K562 (cell line): ENCODE results near the gene MDM1. TPM values are rescaled to one million over a fixed set of nuclear protein-coding genes. Genes with fewer than 3 reads are reported as not detected.

ENCODE experiments used
- CEBPB ChIP-seq: fragments of 450-650 bp; IDR thresholded peaks from 2 replicates; pipeline ENCODE4 v1.6.1; 2016; ENCODE audit warnings: missing genetic modification characterization, missing compliant biosample characterization
- ETV5 ChIP-seq: sonication (generic); formaldehyde crosslinking; IDR thresholded peaks from 2 replicates; pipeline ENCODE4 v1.4.0; 2020; ENCODE audit warnings: low read depth, mild to moderate bottlenecking, missing genetic modification reagents
- GATAD2A ChIP-seq: fragments of 450-650 bp; IDR thresholded peaks from 2 replicates; pipeline ENCODE4 v1.6.1; 2017
- ILF3 ChIP-seq: fragments of 450-650 bp; IDR thresholded peaks from 2 replicates; pipeline ENCODE4 v1.6.1; 2018; ENCODE audit warnings: antibody characterized with exemption, mild to moderate bottlenecking, moderate library complexity, borderline replicate concordance
- KAT8 ChIP-seq: fragments of 450-650 bp; IDR thresholded peaks from 2 replicates; pipeline ENCODE4 v1.6.1; 2016; ENCODE audit warnings: low read depth, mild to moderate bottlenecking
- KLF13 ChIP-seq: fragments of 450-650 bp; IDR thresholded peaks from 2 replicates; pipeline ENCODE4 v1.6.1; 2016; ENCODE audit warnings: missing genetic modification characterization, low read depth, mild to moderate bottlenecking, missing compliant biosample characterization, moderate library complexity, borderline replicate concordance
- NR1H2 ChIP-seq: sonication (generic); formaldehyde crosslinking; IDR thresholded peaks from 2 replicates; pipeline ENCODE4 v1.4.0; 2020; ENCODE audit warnings: mild to moderate bottlenecking, missing genetic modification reagents
- NR3C1 ChIP-seq: sonication (generic); formaldehyde crosslinking; IDR thresholded peaks from 2 replicates; pipeline ENCODE4 v1.8.1; 2022; ENCODE audit warnings: missing genetic modification reagents
- NUFIP1 ChIP-seq: fragments of 450-650 bp; IDR thresholded peaks from 2 replicates; pipeline ENCODE4 v1.6.1; 2018; ENCODE audit not compliant: partially characterized antibody
- POU5F1 ChIP-seq: fragments of 150-350 bp; IDR thresholded peaks from 2 replicates; pipeline ENCODE4 v1.6.1; 2014; ENCODE audit warnings: borderline replicate concordance, low read length, low read depth, mild to moderate bottlenecking; ENCODE audit not compliant: partially characterized antibody
- RBFOX2 ChIP-seq: fragments of 200-400 bp; formaldehyde crosslinking; IDR thresholded peaks from 2 replicates; pipeline ENCODE4 v1.6.1; 2017; ENCODE audit warnings: low read depth, mild to moderate bottlenecking, low read length, moderate library complexity
- SMARCA4 ChIP-seq: fragments of 450-650 bp; IDR thresholded peaks from 2 replicates; pipeline ENCODE4 v1.6.1; 2016
- TFE3 ChIP-seq: fragments of 450-650 bp; formaldehyde crosslinking; IDR thresholded peaks from 2 replicates; pipeline ENCODE4 v1.4.0; 2020; ENCODE audit warnings: mild to moderate bottlenecking, mixed read lengths
- THRA ChIP-seq: fragments of 450-650 bp; IDR thresholded peaks from 2 replicates; pipeline ENCODE4 v1.6.1; 2017; ENCODE audit warnings: mild to moderate bottlenecking, moderate library complexity
- ZNF217 ChIP-seq: sonication (generic); formaldehyde crosslinking; IDR thresholded peaks from 2 replicates; pipeline ENCODE4 v1.8.0; 2022; ENCODE audit warnings: mild to moderate bottlenecking, missing genetic modification reagents
- ZNF23 ChIP-seq: fragments of 250-450 bp; sonication (Bioruptor Pico); IDR thresholded peaks from 2 replicates; pipeline ENCODE4 v1.4.0; 2020; ENCODE audit warnings: mild to moderate bottlenecking
- polyA plus RNA-seq, 8 experiments: library from polyadenylated mRNA; depleted of rRNA in 4 of 8; stranded (reverse) in 5 of 8; unstranded in 3 of 8; fragments of >200 nt; fragmentation: Nextera tagmentation in 2 of 8; fragmentation: Illumina TruSeq in 1 of 8; extraction: Ambion mirVana in 2 of 8; extraction: Trizol in 1 of 8; gene quantifications; 2 replicates each; pipeline versions ENCODE4 v1.2.1 to v1.2.3, GENCODE V29; 2011 to 2014; ENCODE audit warnings: inconsistent platforms in 1 of 8, missing spikeins in 1 of 8
- total RNA-seq, 7 experiments: library from RNA; depleted of rRNA in 6 of 7; stranded (reverse); fragments of >200 nt in 6 of 7; fragmentation: Illumina TruSeq in 2 of 7; extraction: Trizol in 2 of 7; gene quantifications; 2 replicates each; pipeline versions ENCODE4 v1.2.1 to v1.2.3, GENCODE V29; 2011 to 2021; ENCODE audit warnings: low replicate concordance in 1 of 7
- TF ChIP-seq, protein P1 (sequence below): fragments of 250-450 bp; sonication (Bioruptor Pico); IDR thresholded peaks from 2 replicates; pipeline ENCODE4 v1.5.0; 2021; ENCODE audit warnings: mild to moderate bottlenecking, moderate library complexity
- TF ChIP-seq, protein P2 (sequence below): sonication (generic); formaldehyde crosslinking; IDR thresholded peaks from 2 replicates; pipeline ENCODE4 v1.5.0; 2020; ENCODE audit warnings: missing genetic modification reagents
- TF ChIP-seq, protein P3 (sequence below): fragments of 250-450 bp; sonication (Bioruptor Pico); IDR thresholded peaks from 2 replicates; pipeline ENCODE4 v1.8.0; 2021; ENCODE audit warnings: borderline replicate concordance, mild to moderate bottlenecking, moderate library complexity; ENCODE audit not compliant: poor library complexity, severe bottlenecking

Gene MDM1
- total and polyA plus RNA-seq, 9 of the 15 experiments (the other 6 are each of a cell fraction or from before 2014, with no cell fraction given): 7.5 to 16.8 (median 13.1) TPM

- TF ChIP-seq POU5F1: no peak
- no peak for TF ChIP-seq NR1H2 (CRISPR knock-in tag)
- TF ChIP-seq TFE3 (CRISPR knock-in tag): no peak
- TF ChIP-seq, protein P1, sequence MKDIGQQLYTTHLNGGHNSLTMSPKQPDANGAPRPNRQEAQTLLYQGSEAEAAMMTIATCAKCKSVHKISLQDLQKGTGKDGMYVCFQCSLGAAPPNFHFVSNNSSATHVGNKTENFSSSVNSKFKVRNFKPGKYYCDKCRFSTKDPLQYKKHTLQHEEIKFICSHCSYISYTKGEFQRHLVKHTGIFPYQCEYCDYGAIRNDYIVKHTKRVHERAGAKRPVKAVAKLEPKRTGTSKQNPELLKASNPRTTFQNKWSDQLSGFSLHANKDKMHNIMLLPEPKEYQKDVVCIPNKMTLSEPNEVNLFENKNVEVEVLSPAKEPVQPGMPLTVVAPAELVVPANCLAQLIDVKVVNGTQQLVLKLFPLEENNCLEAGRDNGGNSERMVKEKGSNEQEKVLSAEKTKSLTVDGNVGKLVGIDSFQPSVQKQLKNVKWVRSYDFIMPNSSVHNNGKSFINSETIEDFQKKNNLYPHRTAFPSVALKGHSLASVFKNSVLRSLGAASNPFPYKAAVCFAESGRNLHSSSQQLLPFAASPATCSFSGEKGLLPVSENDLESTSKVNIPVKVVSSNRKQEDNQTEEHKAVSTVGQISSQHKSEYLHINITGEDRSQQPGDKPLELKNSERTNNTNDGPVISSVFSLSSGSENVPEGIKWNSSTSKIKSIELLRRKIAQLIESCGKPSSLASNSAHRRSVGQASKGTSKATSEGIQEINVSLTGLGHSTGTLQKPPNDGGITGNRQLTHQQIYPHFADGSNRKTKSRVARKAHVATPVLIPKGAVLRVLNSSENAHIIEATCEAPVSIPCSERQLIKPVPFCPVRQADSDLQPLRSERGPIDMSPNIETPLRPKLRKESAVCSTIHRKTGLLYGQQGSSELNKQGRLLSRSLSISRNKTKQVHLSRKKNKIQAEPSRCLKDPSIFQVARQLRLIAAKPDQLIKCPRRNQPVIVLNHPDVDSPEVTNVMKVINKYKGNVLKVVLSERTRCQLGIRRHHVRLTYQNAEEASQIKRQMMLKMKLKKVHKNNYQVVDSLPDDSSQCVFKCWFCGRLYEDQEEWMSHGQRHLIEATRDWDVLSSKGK: no peak
- TF ChIP-seq ILF3: no peak
- TF ChIP-seq KLF13 (tag): no peak
- no peak for TF ChIP-seq ETV5
- TF ChIP-seq, protein P2, sequence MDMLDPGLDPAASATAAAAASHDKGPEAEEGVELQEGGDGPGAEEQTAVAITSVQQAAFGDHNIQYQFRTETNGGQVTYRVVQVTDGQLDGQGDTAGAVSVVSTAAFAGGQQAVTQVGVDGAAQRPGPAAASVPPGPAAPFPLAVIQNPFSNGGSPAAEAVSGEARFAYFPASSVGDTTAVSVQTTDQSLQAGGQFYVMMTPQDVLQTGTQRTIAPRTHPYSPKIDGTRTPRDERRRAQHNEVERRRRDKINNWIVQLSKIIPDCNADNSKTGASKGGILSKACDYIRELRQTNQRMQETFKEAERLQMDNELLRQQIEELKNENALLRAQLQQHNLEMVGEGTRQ (CRISPR knock-in tag): no peak
- TF ChIP-seq, protein P3, sequence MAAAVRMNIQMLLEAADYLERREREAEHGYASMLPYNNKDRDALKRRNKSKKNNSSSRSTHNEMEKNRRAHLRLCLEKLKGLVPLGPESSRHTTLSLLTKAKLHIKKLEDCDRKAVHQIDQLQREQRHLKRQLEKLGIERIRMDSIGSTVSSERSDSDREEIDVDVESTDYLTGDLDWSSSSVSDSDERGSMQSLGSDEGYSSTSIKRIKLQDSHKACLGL (CRISPR knock-in tag): no peak
- no peak for TF ChIP-seq SMARCA4
- TF ChIP-seq RBFOX2: no peak
- no peak for TF ChIP-seq KAT8
- no peak for TF ChIP-seq ZNF217 (CRISPR knock-in tag)
- TF ChIP-seq GATAD2A: no peak
- TF ChIP-seq CEBPB (tag): 0 out of 2 replicates have a peak, but pooled peaks have one; percentile 45
- no peak for TF ChIP-seq NUFIP1
- no peak for TF ChIP-seq ZNF23 (CRISPR knock-in tag)
- no peak for TF ChIP-seq NR3C1
- TF ChIP-seq THRA: no peak
Measured at GRCh38 chr12:68358532-68359485, 26.6 kb upstream of the MDM1 start (continued).
